Endothelial cell (in vitro differentiated cells): ENCODE measurements around the gene TMEM132C. TPM values are rescaled to one million over a fixed set of nuclear protein-coding genes. Genes with fewer than 3 reads are reported as not detected.

Experiments
- DNase-seq: peaks from one replicate; pipeline ENCODE4 v3.0.0; 2021; ENCODE audit warnings: low spot score
- H3K27ac Mint-ChIP-seq: one replicate; pipeline ENCODE4 v1.8.0; 2021; ENCODE audit warnings: mixed read lengths, inconsistent platforms; ENCODE audit not compliant: unreplicated experiment
- H3K27me3 Mint-ChIP-seq: one replicate; pipeline ENCODE4 v1.8.0; 2021; ENCODE audit warnings: mild to moderate bottlenecking, moderate library complexity, mixed read lengths, inconsistent platforms; ENCODE audit not compliant: unreplicated experiment
- H3K36me3 Mint-ChIP-seq: one replicate; pipeline ENCODE4 v1.8.0; 2021; ENCODE audit warnings: mild to moderate bottlenecking, low read depth, mixed read lengths, inconsistent platforms; ENCODE audit not compliant: unreplicated experiment
- H3K4me1 Mint-ChIP-seq: one replicate; pipeline ENCODE4 v1.8.0; 2021; ENCODE audit warnings: mild to moderate bottlenecking, mixed read lengths, inconsistent platforms; ENCODE audit not compliant: unreplicated experiment
- H3K4me3 Mint-ChIP-seq: one replicate; pipeline ENCODE4 v1.8.0; 2021; ENCODE audit warnings: mild to moderate bottlenecking, mixed read lengths, inconsistent platforms; ENCODE audit not compliant: unreplicated experiment
- H3K9me3 Mint-ChIP-seq: one replicate; pipeline ENCODE4 v1.8.0; 2021; ENCODE audit warnings: mixed read lengths, inconsistent platforms; ENCODE audit not compliant: unreplicated experiment
- CTCF ChIP-seq: fragments of 200-600 bp; sonication (generic); IDR thresholded peaks from one replicate; pipeline ENCODE4 v1.5.0; 2021; ENCODE audit warnings: antibody characterized with exemption; ENCODE audit not compliant: unreplicated experiment
- total RNA-seq: library from RNA; stranded (reverse); fragmentation: NEBNext Ultra II Directional; extraction: Animal tissue kit (Norgen Biotek cat#: 25700); gene quantifications from one replicate; pipeline ENCODE4 v1.2.1, GENCODE V29; 2021; ENCODE audit not compliant: unreplicated experiment

Gene TMEM132C
- total RNA-seq, 1 donor from 2014 or later, result not detected

DNA sequence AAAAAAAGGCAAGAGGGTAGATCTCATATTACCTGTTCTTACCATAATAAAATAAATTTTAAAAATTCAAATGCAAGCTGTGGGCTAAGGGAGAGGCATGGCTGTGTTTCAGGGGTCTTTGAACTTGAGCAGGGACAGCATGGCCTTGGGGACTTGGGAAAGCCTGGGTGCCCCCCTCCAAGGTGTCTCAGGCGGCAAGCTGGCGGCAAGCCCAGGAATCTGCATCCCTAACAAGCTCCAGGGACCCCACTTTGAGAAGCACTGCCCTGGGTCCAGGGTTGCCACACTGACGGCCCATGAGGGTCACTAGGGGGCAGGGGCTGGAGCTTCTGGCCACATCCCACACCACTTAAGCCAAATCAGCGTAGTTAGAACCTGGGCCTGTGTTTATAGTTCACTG is 363.0 kb downstream of the TMEM132C start:
- DNase-seq, result no peak
- Mint-ChIP-seq H3K4me3 (no peak overlapping the region), H3K27ac (no peak overlapping the region), H3K9me3 (peaks cover 55% of the 10 kb centered on the region), H3K27me3 (peaks cover 5% of the 10 kb centered on the region), H3K36me3 (peaks cover 15% of the 10 kb centered on the region), H3K4me1 (no peaks in the 10 kb centered on the region)
- TF ChIP-seq CTCF, result no peak

DNA sequence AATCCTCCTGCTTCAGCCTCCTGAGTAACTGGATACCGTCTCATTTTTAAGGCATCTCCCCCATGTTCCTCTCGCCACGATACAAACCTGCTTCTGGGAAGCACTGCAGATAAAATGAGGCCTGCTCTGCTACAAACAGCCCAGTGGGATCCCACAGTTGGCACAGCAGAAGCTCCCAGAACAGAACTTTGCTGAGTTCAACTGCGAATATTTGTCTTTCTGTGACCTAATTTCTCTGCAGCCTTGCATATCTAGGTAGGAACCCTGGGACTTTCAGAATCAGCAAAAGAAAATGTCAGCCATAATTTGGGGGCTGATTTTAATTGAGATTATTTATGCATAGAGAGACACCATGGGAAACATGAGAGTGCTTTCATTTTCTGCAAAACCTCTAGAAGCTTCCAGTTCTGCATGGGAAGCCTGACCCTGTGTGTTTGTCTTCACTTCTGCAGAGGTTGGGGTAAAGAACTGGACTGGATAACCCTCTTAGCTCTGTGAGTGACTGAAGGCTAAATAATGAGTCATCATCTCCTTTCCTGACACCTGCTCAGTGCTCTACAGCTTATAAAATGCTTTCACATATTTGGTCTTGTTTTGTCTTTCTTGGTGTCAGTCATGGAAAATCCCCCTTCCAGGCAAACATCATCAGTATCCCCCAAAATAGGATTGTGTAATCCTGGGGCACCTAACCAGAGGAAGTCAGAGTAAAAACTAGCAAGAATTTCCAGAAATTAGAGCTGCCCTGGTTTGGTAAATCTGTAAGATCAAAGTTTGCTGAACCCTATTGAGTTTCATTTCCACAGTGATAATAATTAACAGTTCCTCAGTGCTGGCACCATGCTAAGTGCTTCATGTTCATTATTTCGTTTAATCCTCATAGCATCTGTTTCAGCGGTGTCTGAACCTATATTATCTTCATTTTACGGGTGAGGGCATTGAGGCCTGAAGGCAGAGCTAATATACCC is 371.0 kb downstream of the TMEM132C start:
- H3K27ac Mint-ChIP-seq, result no peak overlapping the region
- peaks cover 4% of the 10 kb centered on the region for H3K27me3 Mint-ChIP-seq
- peaks cover 10% of the 10 kb centered on the region for H3K36me3 Mint-ChIP-seq
- DNase-seq, result no peak
- H3K9me3 Mint-ChIP-seq, result peaks cover 29% of the 10 kb centered on the region
- no peaks in the 10 kb centered on the region for H3K4me1 Mint-ChIP-seq
- no peak overlapping the region for H3K4me3 Mint-ChIP-seq
- no peak for TF ChIP-seq CTCF

DNA sequence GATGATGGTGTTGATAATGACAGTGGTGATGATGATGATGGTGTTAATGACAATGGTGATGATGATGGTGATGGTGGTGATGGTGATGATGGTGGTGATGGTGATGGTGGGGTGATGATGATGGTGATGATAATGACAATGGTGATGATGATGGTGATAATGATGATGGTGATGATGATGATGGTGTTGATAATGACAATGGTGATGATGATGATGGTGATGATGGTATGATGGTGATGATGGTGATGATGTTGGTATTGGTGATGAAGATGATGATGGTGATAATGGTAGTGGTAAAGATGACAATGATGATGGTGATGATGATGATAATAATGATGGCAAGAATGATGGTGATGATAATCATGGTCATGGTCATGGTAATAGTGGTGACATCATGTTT is 372.1 kb downstream of the TMEM132C start:
- Mint-ChIP-seq H3K27ac (no peak overlapping the region), H3K4me3 (no peak overlapping the region), H3K9me3 (peaks cover 35% of the 10 kb centered on the region), H3K27me3 (peaks cover 4% of the 10 kb centered on the region), H3K4me1 (no peaks in the 10 kb centered on the region), H3K36me3 (peaks cover 10% of the 10 kb centered on the region)
- TF ChIP-seq CTCF, result no peak
- DNase-seq, result no peak

- Mint-ChIP-seq H3K27ac (no peak overlapping the region), H3K9me3 (peaks cover 55% of the 10 kb centered on the region), H3K27me3 (peaks cover 3% of the 10 kb centered on the region), H3K4me3 (no peak overlapping the region), H3K36me3 (peaks cover 29% of the 10 kb centered on the region), H3K4me1 (no peaks in the 10 kb centered on the region)
- no peak for DNase-seq
- TF ChIP-seq CTCF, result no peak
Measured at GRCh38 chr12:128643155-128643554, 376.2 kb downstream of the TMEM132C start.

- Mint-ChIP-seq H3K27ac (no peak overlapping the region), H3K4me3 (no peak overlapping the region), H3K4me1 (no peaks in the 10 kb centered on the region), H3K27me3 (peaks cover 5% of the 10 kb centered on the region), H3K36me3 (peaks cover 35% of the 10 kb centered on the region), H3K9me3 (peaks cover 61% of the 10 kb centered on the region)
- no peak for DNase-seq
- TF ChIP-seq CTCF, result peak; percentile 33
Measured at GRCh38 chr12:128644664-128645296, 377.8 kb downstream of the TMEM132C start.
